Prostate gland (tissue), 2 donors: Measurements from ENCODE around the gene TAF5L.

ENCODE experiments used
- CTCF ChIP-seq, 4 experiments: fragments of 200-600 bp in 2 of 4; fragments of 450-650 bp in 2 of 4; sonication (generic) in 2 of 4; IDR thresholded peaks; 1 replicate in 3 of 4; 2 replicates in 1 of 4; pipeline ENCODE4 v1.5.1; 2016 to 2019; ENCODE audit warnings: antibody characterized with exemption in 4 of 4, mild to moderate bottlenecking in 2 of 4, moderate library complexity in 2 of 4
- POLR2AphosphoS5 ChIP-seq: sonication (generic); formaldehyde crosslinking; IDR thresholded peaks from one replicate; pipeline ENCODE4 v1.6.1; 2017; ENCODE audit warnings: antibody characterized with exemption

- no peak for TF ChIP-seq POLR2AphosphoS5
- no peak for TF ChIP-seq CTCF (IDR thresholded peaks at IDR 0.05)
Measured at GRCh38 chr1:229675396-229675795, 49.5 kb upstream of the TAF5L start.
